Neural cell (in vitro differentiated cells): ENCODE measurements around the gene PGAP6. TPM values are rescaled to one million over a fixed set of nuclear protein-coding genes. Genes with fewer than 3 reads are reported as not detected.
A peak's percentile ranks its signal among the peaks of the same experiment; 100 is the strongest.

ENCODE experiments used
- H2AFZ ChIP-seq: fragments of 200-600, 300-800 bp; sonication (generic), shearing (Covaris generic); 2 replicates; pipeline ENCODE4 v1.6.0; 2014; ENCODE audit warnings: low read depth, mild to moderate bottlenecking, antibody characterized with exemption, low read length, moderate library complexity
- H3F3A ChIP-seq: fragments of 200-600 bp; shearing (Covaris generic); 2 replicates; pipeline ENCODE4 v1.6.1; 2016; ENCODE audit warnings: mild to moderate bottlenecking, moderate library complexity, mixed read lengths, antibody characterized with exemption, low read length; ENCODE audit not compliant: insufficient read depth, poor library complexity, severe bottlenecking
- H3K27ac ChIP-seq: fragments of 200-600, 300-800 bp; sonication (generic), shearing (Covaris generic); 2 replicates; pipeline ENCODE4 v1.5.1; 2014; ENCODE audit warnings: mild to moderate bottlenecking, low read length, moderate library complexity
- H3K27me3 ChIP-seq: fragments of 300-800, 200-600 bp; sonication (generic), shearing (Covaris generic); 2 replicates; pipeline ENCODE4 v1.6.0; 2014; ENCODE audit warnings: mild to moderate bottlenecking, low read depth, low read length, moderate library complexity; ENCODE audit not compliant: insufficient read depth
- H3K36me3 ChIP-seq: fragments of 300-800, 200-600 bp; sonication (generic), shearing (Covaris generic); 2 replicates; pipeline ENCODE4 v1.5.1; 2014; ENCODE audit warnings: mild to moderate bottlenecking, antibody characterized with exemption, low read length, moderate library complexity; ENCODE audit not compliant: insufficient read depth
- H3K4me2 ChIP-seq: fragments of 300-800, 200-600 bp; sonication (generic), shearing (Covaris generic); 2 replicates; pipeline ENCODE4 v1.6.0; 2014; ENCODE audit warnings: mild to moderate bottlenecking, low read length
- H3K4me3 ChIP-seq: fragments of 300-800, 200-600 bp; sonication (generic), shearing (Covaris generic); 2 replicates; pipeline ENCODE4 v1.5.1; 2014; ENCODE audit warnings: mild to moderate bottlenecking, low read length, moderate library complexity
- H3K79me2 ChIP-seq: fragments of 200-600 bp; shearing (Covaris generic); replicated peaks from 2 replicates; pipeline ENCODE4 v1.6.0; 2014; ENCODE audit warnings: mild to moderate bottlenecking, low read length, moderate library complexity; ENCODE audit not compliant: insufficient read depth
- H3K9ac ChIP-seq: fragments of 300-800, 200-600 bp; sonication (generic), shearing (Covaris generic); 2 replicates; pipeline ENCODE4 v1.6.1; 2016; ENCODE audit warnings: mild to moderate bottlenecking, low read length, mixed read lengths
- H3K9me2 ChIP-seq: fragments of 200-600 bp; shearing (Covaris generic); 2 replicates; pipeline ENCODE4 v1.6.1; 2016; ENCODE audit warnings: mild to moderate bottlenecking, low read length, mixed read lengths; ENCODE audit not compliant: insufficient read depth
- H3K9me3 ChIP-seq: fragments of 200-600, 300-800 bp; sonication (generic), shearing (Covaris generic); 2 replicates; pipeline ENCODE4 v1.6.1; 2016; ENCODE audit warnings: mild to moderate bottlenecking, mixed run types, low read length, moderate library complexity, mixed read lengths
- H4K20me1 ChIP-seq: fragments of 200-600 bp; shearing (Covaris generic); 2 replicates; pipeline ENCODE4 v1.6.1; 2016; ENCODE audit warnings: mild to moderate bottlenecking, mixed run types; ENCODE audit not compliant: insufficient read depth
- EP300 ChIP-seq: fragments of 450-650 bp; conservative IDR thresholded peaks from 2 replicates; pipeline ENCODE4 v1.6.1; 2014; ENCODE audit warnings: antibody characterized with exemption, mild to moderate bottlenecking, moderate library complexity; ENCODE audit not compliant: poor library complexity, severe bottlenecking
- EZH2 ChIP-seq: fragments of 200-600, 300-800 bp; shearing (Covaris generic), sonication (generic); IDR thresholded peaks from 2 replicates; pipeline ENCODE4 v1.6.1; 2014; ENCODE audit warnings: antibody characterized with exemption, low read length, borderline replicate concordance, mild to moderate bottlenecking; ENCODE audit not compliant: insufficient read depth, poor library complexity, severe bottlenecking
- MXI1 ChIP-seq: fragments of 450-650 bp; conservative IDR thresholded peaks from 2 replicates; pipeline ENCODE4 v1.6.1; 2014; ENCODE audit warnings: antibody characterized with exemption, mild to moderate bottlenecking; ENCODE audit not compliant: poor library complexity, severe bottlenecking
- POLR2AphosphoS5 ChIP-seq: IDR thresholded peaks from 2 replicates; pipeline ENCODE4 v1.6.1; 2012
- RAD21 ChIP-seq: fragments of 450-650 bp; conservative IDR thresholded peaks from 2 replicates; pipeline ENCODE4 v1.6.1; 2014; ENCODE audit warnings: antibody characterized with exemption, mild to moderate bottlenecking, moderate library complexity
- SMC3 ChIP-seq: fragments of 450-650 bp; conservative IDR thresholded peaks from 2 replicates; pipeline ENCODE4 v1.6.1; 2014; ENCODE audit warnings: antibody characterized with exemption, mild to moderate bottlenecking, moderate library complexity; ENCODE audit not compliant: poor library complexity
- TAF1 ChIP-seq: IDR thresholded peaks from 2 replicates; pipeline ENCODE4 v1.6.1; 2012; ENCODE audit warnings: low read depth
- polyA plus RNA-seq: library from polyadenylated mRNA; depleted of rRNA; stranded (reverse); fragments of >200 nt; gene quantifications from 2 replicates; pipeline ENCODE4 v1.2.3, GENCODE V29; 2014
- TF ChIP-seq, protein P1 (sequence below): fragments of 450-650 bp; IDR thresholded peaks from 2 replicates; pipeline ENCODE4 v1.5.1; 2014; ENCODE audit warnings: antibody characterized with exemption, mild to moderate bottlenecking, moderate library complexity; ENCODE audit not compliant: poor library complexity, severe bottlenecking
- TF ChIP-seq, protein P2 (sequence below): IDR thresholded peaks from 2 replicates; pipeline ENCODE4 v1.6.1; 2012; ENCODE audit warnings: borderline replicate concordance

The PGAP6 gene
- polyA plus RNA-seq, 1 donor from 2014 or later = 47.3 TPM

DNA sequence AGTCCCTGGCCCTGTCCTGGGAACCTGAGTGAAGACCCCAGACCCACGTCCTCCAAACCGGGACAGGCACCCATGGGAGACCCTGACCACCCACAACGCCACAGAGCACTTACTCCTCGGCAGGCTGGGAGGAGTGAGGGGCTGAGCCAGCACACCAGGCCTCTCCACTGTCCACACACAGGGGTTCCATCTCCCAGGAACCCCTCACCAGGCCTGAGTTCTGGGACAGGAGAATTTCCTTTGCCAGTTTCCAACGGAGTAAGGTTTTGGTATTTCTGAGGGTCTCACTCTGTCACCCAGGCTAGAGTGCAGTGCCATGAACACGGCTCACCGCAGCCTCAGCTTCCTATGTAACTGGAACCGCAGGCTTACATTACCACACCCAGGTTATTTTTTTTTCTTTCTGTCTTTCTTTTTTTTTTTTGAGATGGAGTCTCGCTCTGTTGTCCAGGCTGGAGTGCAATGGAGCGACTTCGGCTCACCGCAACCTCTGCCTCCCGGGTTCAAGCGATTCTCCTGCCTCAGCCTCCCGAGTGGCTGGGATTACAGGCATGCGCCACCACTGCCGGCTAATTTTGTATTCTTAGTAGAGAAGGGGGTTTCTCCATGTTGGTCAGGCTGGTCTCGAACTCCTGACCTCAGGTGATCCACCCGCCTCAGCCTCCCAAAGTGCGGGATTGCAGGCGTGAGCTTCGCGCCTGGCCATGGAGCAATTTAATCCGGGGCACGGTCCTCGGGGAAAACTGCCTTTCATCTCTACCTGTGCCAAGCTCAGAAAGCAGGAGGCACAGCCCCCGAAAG is 1.6 kb downstream of the PGAP6 start:
- peak overlapping the region; percentile 73 for H3K9ac ChIP-seq
- no peak overlapping the region for H2AFZ ChIP-seq
- H4K20me1 ChIP-seq = peaks cover 4% of the 10 kb centered on the region
- peak overlapping the region; percentile 95 for H3K4me3 ChIP-seq
- H3K27me3 ChIP-seq = no peaks in the 10 kb centered on the region
- H3K9me3 ChIP-seq = no peaks in the 10 kb centered on the region
- TF ChIP-seq EP300 (no peak), RAD21 (no peak), TAF1 (no peak), POLR2AphosphoS5 (no peak), MXI1 (no peak), EZH2 (no peak)
- TF ChIP-seq, protein P1, sequence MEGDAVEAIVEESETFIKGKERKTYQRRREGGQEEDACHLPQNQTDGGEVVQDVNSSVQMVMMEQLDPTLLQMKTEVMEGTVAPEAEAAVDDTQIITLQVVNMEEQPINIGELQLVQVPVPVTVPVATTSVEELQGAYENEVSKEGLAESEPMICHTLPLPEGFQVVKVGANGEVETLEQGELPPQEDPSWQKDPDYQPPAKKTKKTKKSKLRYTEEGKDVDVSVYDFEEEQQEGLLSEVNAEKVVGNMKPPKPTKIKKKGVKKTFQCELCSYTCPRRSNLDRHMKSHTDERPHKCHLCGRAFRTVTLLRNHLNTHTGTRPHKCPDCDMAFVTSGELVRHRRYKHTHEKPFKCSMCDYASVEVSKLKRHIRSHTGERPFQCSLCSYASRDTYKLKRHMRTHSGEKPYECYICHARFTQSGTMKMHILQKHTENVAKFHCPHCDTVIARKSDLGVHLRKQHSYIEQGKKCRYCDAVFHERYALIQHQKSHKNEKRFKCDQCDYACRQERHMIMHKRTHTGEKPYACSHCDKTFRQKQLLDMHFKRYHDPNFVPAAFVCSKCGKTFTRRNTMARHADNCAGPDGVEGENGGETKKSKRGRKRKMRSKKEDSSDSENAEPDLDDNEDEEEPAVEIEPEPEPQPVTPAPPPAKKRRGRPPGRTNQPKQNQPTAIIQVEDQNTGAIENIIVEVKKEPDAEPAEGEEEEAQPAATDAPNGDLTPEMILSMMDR = no peak
- TF ChIP-seq, protein P2, sequence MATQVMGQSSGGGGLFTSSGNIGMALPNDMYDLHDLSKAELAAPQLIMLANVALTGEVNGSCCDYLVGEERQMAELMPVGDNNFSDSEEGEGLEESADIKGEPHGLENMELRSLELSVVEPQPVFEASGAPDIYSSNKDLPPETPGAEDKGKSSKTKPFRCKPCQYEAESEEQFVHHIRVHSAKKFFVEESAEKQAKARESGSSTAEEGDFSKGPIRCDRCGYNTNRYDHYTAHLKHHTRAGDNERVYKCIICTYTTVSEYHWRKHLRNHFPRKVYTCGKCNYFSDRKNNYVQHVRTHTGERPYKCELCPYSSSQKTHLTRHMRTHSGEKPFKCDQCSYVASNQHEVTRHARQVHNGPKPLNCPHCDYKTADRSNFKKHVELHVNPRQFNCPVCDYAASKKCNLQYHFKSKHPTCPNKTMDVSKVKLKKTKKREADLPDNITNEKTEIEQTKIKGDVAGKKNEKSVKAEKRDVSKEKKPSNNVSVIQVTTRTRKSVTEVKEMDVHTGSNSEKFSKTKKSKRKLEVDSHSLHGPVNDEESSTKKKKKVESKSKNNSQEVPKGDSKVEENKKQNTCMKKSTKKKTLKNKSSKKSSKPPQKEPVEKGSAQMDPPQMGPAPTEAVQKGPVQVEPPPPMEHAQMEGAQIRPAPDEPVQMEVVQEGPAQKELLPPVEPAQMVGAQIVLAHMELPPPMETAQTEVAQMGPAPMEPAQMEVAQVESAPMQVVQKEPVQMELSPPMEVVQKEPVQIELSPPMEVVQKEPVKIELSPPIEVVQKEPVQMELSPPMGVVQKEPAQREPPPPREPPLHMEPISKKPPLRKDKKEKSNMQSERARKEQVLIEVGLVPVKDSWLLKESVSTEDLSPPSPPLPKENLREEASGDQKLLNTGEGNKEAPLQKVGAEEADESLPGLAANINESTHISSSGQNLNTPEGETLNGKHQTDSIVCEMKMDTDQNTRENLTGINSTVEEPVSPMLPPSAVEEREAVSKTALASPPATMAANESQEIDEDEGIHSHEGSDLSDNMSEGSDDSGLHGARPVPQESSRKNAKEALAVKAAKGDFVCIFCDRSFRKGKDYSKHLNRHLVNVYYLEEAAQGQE = no peak
- H3K9me2 ChIP-seq = no peaks in the 10 kb centered on the region
- H3K27ac ChIP-seq = no peak overlapping the region
- H3K36me3 ChIP-seq = no peaks in the 10 kb centered on the region
- peaks cover 6% of the 10 kb centered on the region for H3K79me2 ChIP-seq
- no peaks in the 10 kb centered on the region for H3F3A ChIP-seq
- no peak overlapping the region for H3K4me2 ChIP-seq

DNA sequence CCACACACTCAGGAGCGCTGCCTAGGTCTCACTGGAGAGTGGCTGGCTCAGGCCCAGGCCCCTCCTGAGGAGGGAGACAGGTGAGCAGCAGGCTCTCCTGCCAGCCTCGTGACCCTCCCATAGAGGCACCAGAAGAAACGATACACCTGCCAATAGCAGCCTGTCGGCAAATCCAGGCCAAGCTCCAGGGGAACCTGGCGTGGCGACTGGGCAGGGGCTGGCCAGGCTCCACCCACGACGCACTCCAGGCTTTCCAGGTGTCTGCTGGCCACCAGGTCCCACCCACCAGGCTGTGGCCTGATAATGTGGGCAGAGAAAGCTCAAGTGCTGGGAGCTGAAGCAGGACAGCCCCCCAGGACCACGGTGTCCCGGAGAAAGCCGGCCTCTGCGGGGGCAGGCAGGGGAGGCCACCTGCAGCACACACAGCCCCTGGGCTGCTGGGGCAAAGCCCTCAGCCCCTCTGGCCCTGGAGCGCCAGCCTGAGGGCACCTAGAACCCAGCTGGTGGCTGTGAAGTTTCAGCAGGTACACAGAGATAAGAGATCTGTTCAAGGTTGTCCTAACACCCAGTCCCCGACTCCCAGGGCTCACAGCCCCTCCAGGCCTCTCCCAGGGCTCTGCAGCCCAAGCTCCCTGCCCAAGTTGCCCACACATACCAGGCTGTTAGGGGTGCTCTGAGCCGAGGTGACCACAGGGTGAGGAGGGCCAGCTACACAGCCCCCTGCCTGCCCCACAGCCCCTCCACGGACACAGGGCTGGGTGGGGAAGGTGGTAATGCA is 2.4 kb downstream of the PGAP6 start:
- Histone ChIP-seq H3K27me3 (no peaks in the 10 kb centered on the region), H3K4me3 (no peak overlapping the region), H3F3A (no peaks in the 10 kb centered on the region), H3K9me2 (no peaks in the 10 kb centered on the region), H3K9ac (no peak overlapping the region), H4K20me1 (peaks cover 4% of the 10 kb centered on the region), H3K4me2 (no peak overlapping the region), H3K36me3 (no peaks in the 10 kb centered on the region), H2AFZ (no peak overlapping the region), H3K27ac (no peak overlapping the region), H3K79me2 (peaks cover 6% of the 10 kb centered on the region), H3K9me3 (no peaks in the 10 kb centered on the region)
- TF ChIP-seq MXI1 (no peak), EZH2 (no peak), TAF1 (no peak), EP300 (no peak), RAD21 (no peak), SMC3 (no peak), POLR2AphosphoS5 (no peak)
- TF ChIP-seq, protein P1 = no peak
- TF ChIP-seq, protein P2 = no peak
